MM.1S (cell line): Measurements from ENCODE around the gene ABHD15.

ENCODE experiments used
- EZH2 ChIP-seq: fragments of 300-600 bp; sonication (generic); optimal IDR thresholded peaks from 2 replicates; pipeline ENCODE3; 2017; ENCODE audit warnings: low read depth, mild to moderate bottlenecking, antibody characterized with exemption, low read length, mixed read lengths
- EZH2phosphoT487 ChIP-seq: fragments of 300-600 bp; sonication (generic); IDR thresholded peaks from 2 replicates; pipeline ENCODE4 v1.6.1; 2018; ENCODE audit warnings: antibody characterized with exemption, low read length
- TF ChIP-seq, protein P1 (sequence below): fragments of 300-600 bp; sonication (generic); IDR thresholded peaks from 2 replicates; pipeline ENCODE4 v1.5.1; 2016; ENCODE audit warnings: antibody characterized with exemption, low read length, mixed read lengths

DNA sequence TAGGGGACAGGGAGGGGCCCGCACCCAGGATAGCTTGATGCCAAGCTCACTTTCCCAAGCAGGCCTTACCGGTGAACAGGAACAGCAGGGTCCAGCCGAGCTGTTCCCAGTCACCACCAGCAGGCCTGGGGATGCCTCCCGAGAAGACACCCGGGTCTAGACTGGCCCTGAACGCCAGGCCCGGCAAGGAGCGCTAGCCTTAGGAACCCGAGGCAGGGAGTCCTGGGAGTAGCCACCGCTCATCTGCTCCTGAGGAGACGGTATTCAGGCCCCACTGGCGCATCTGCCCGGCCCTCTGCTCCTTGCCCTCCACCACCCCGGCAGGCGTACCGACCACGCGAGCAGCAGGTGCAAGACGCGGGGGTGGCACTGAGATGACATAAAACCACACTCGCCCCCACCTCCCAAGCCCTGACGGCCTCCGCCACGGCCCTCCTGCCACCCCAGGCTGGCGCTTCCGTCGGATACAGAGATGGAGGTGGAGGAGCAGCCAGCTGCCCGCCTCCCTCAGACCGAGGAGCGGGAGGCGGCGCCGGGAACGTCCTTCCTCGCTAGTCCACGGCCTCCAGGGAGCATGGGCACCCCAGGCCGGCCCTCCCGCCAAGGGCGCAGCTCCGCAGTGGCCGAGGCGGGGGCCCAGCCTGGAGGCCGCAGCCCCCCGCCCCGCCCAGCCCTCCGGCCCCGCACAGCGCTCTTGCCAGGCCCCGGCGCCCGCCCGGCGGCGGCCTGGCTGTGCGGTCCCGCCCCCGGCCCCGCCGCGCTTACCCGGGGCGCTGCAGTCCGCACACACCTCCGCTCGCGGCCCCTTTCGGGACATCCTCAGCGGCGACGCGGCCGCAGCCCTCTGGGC is 21.9 kb upstream of the ABHD15 start:
- TF ChIP-seq, protein P1, sequence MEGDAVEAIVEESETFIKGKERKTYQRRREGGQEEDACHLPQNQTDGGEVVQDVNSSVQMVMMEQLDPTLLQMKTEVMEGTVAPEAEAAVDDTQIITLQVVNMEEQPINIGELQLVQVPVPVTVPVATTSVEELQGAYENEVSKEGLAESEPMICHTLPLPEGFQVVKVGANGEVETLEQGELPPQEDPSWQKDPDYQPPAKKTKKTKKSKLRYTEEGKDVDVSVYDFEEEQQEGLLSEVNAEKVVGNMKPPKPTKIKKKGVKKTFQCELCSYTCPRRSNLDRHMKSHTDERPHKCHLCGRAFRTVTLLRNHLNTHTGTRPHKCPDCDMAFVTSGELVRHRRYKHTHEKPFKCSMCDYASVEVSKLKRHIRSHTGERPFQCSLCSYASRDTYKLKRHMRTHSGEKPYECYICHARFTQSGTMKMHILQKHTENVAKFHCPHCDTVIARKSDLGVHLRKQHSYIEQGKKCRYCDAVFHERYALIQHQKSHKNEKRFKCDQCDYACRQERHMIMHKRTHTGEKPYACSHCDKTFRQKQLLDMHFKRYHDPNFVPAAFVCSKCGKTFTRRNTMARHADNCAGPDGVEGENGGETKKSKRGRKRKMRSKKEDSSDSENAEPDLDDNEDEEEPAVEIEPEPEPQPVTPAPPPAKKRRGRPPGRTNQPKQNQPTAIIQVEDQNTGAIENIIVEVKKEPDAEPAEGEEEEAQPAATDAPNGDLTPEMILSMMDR, result no peak
- TF ChIP-seq EZH2, result no peak
- no peak for TF ChIP-seq EZH2phosphoT487
